ENCODE measurements around the gene PAM.

Gene PAM

DNA sequence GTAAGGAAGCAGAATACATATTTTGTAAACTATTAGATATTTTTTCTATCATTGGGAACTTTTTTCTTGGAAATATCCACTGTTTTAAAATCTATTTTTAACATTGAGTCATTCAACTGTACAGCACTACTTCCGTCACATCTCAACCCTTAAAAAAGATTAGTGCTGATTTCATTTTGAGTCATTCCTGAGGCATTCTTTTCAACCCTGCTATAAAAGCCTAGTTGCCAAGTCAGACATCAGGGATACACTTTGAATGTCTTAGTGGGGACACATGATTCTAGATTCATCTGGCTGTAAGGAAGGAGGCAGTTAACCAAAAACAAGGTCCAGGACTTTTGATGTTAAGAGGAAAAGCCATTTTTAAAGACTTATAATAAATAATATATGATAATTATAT is 203.9 kb downstream of the PAM start:
- peaks cover 8% of the 10 kb centered on the region for H3K36me3 ChIP-seq (ENCODE audit: insufficient read depth, low read length)

DNA sequence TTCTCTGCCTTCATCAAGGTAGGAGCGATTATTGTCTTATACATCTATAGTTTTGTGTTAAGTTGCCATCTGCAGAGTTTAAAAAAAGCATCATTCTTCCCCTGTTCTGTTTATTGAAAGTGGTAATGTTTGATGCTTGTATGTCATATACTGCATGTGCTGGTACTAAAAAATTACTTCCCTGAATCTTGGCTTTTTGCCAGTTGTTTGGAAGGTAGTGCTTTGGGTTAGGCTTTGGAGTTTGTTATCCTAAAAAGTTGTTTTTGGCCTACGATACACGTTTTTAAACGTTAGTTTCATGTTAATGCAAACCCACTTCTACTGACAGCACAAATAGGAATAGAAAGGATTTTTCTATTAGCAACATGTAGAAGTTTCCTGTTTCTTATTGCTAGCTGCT is 206.6 kb downstream of the PAM start:
- peaks cover 8% of the 10 kb centered on the region for H3K36me3 ChIP-seq (ENCODE audit: insufficient read depth, low read length)
- no peak overlapping the region for H3K4me3 ChIP-seq (ENCODE audit: low read depth in 1 of 2, low read length in 2 of 2)
- peaks cover 13% of the 10 kb centered on the region for H3K4me1 ChIP-seq (ENCODE audit: insufficient read depth, low read length)
- no peak overlapping the region for H3K27ac ChIP-seq (ENCODE audit: low read depth, low read length)
- H3K9me3 ChIP-seq (ENCODE audit: low read length) = no peaks in the 10 kb centered on the region
- H3K9ac ChIP-seq (ENCODE audit: low read length) = no peak overlapping the region
- no peaks in the 10 kb centered on the region for H3K27me3 ChIP-seq (ENCODE audit: control insufficient read depth in 1 of 2, insufficient read depth in 2 of 2, low read length in 2 of 2)

More for the DNA sequence above, 203.9 kb downstream of the PAM start:
- Histone ChIP-seq H3K9ac (ENCODE audit: low read length) (no peak overlapping the region), H3K27me3 (ENCODE audit: control insufficient read depth in 1 of 2, insufficient read depth in 2 of 2, low read length in 2 of 2) (no peaks in the 10 kb centered on the region), H3K9me3 (ENCODE audit: low read length) (no peaks in the 10 kb centered on the region), H3K4me1 (ENCODE audit: insufficient read depth, low read length) (peaks cover 13% of the 10 kb centered on the region), H3K4me3 (ENCODE audit: low read depth in 1 of 2, low read length in 2 of 2) (no peak overlapping the region), H3K27ac (ENCODE audit: low read depth, low read length) (no peak overlapping the region)

DNA sequence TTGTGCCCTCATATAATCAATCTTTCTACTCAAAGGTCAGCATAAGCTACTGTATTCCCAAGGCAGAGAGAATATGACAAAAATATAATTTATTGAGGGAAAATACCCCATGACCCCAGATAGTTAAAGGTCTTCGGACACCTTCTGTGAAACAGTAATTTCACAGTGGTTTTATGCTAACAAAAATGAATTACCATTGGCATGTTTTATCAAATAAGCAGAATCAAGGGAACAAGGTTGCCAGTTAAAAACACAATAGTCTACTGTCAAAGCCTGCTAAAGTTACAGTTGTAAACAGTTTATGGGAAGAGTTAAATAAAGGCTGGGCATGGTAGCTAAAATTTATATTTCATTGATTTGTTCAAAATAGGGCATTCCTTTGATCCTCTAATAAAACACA is 210.5 kb downstream of the PAM start:
- Histone ChIP-seq H3K36me3 (ENCODE audit: insufficient read depth, low read length) (peaks cover 14% of the 10 kb centered on the region), H3K4me3 (ENCODE audit: low read depth in 1 of 2, low read length in 2 of 2) (no peak overlapping the region), H3K9me3 (ENCODE audit: low read length) (no peaks in the 10 kb centered on the region), H3K27ac (ENCODE audit: low read depth, low read length) (no peak overlapping the region), H3K9ac (ENCODE audit: low read length) (no peak overlapping the region), H3K27me3 (ENCODE audit: control insufficient read depth in 1 of 2, insufficient read depth in 2 of 2, low read length in 2 of 2) (no peaks in the 10 kb centered on the region), H3K4me1 (ENCODE audit: insufficient read depth, low read length) (no peaks in the 10 kb centered on the region)

DNA sequence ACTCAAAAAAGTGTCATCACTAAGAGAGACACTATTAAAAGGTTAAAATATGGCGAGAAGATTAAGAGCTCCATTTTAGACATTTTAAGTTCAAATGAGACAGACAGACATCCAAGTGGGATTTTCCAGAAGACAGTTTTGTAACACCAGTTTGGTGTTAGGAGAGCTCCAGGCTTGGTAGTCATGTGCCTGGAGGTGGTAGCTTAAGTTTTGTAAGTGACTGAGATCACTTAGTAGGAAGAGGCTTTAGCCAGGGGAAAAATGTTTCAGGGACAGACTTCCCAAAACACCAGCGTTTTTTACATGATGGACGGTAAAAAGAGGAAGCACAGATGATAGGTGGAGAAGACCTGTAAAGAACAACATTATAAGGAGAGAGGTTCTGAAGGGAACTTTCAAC is 214.5 kb downstream of the PAM start:
- Histone ChIP-seq H3K36me3 (ENCODE audit: insufficient read depth, low read length) (peaks cover 14% of the 10 kb centered on the region), H3K4me3 (ENCODE audit: low read depth in 1 of 2, low read length in 2 of 2) (no peak overlapping the region), H3K27ac (ENCODE audit: low read depth, low read length) (no peak overlapping the region), H3K27me3 (ENCODE audit: control insufficient read depth in 1 of 2, insufficient read depth in 2 of 2, low read length in 2 of 2) (no peaks in the 10 kb centered on the region), H3K4me1 (ENCODE audit: insufficient read depth, low read length) (no peaks in the 10 kb centered on the region), H3K9ac (ENCODE audit: low read length) (no peak overlapping the region), H3K9me3 (ENCODE audit: low read length) (no peaks in the 10 kb centered on the region)

- H3K9me3 ChIP-seq (ENCODE audit: low read length) = no peaks in the 10 kb centered on the region
- no peaks in the 10 kb centered on the region for H3K4me1 ChIP-seq (ENCODE audit: insufficient read depth, low read length)
- H3K27ac ChIP-seq (ENCODE audit: low read depth, low read length) = no peak overlapping the region
- H3K27me3 ChIP-seq (ENCODE audit: control insufficient read depth in 1 of 2, insufficient read depth in 2 of 2, low read length in 2 of 2) = no peaks in the 10 kb centered on the region
- no peak overlapping the region for H3K4me3 ChIP-seq (ENCODE audit: low read depth in 1 of 2, low read length in 2 of 2)
- peaks cover 15% of the 10 kb centered on the region for H3K36me3 ChIP-seq (ENCODE audit: insufficient read depth, low read length)
- H3K9ac ChIP-seq (ENCODE audit: low read length) = no peak overlapping the region
Measured at GRCh38 chr5:102971676-102972293, 216.7 kb downstream of the PAM start.

DNA sequence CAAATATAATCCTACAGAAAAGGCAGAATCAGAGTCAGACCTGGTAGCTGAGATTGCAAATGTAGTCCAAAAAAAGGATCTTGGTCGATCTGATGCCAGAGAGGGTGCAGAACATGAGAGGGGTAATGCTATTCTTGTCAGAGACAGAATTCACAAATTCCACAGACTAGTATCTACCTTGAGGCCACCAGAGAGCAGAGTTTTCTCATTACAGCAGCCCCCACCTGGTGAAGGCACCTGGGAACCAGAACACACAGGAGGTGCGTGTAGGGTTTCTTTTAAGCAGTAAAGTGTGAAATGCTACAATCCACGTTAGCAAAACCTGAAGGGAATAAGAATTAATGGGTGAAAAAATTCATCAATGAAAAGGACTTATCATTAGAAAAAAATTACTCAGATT is 219.1 kb downstream of the PAM start:
- Histone ChIP-seq H3K9me3 (ENCODE audit: low read length) (no peaks in the 10 kb centered on the region), H3K4me1 (ENCODE audit: insufficient read depth, low read length) (no peaks in the 10 kb centered on the region), H3K4me3 (ENCODE audit: low read depth in 1 of 2, low read length in 2 of 2) (no peak overlapping the region), H3K9ac (ENCODE audit: low read length) (no peak overlapping the region), H3K36me3 (ENCODE audit: insufficient read depth, low read length) (peaks cover 9% of the 10 kb centered on the region), H3K27me3 (ENCODE audit: control insufficient read depth in 1 of 2, insufficient read depth in 2 of 2, low read length in 2 of 2) (no peaks in the 10 kb centered on the region), H3K27ac (ENCODE audit: low read depth, low read length) (no peak overlapping the region)

DNA sequence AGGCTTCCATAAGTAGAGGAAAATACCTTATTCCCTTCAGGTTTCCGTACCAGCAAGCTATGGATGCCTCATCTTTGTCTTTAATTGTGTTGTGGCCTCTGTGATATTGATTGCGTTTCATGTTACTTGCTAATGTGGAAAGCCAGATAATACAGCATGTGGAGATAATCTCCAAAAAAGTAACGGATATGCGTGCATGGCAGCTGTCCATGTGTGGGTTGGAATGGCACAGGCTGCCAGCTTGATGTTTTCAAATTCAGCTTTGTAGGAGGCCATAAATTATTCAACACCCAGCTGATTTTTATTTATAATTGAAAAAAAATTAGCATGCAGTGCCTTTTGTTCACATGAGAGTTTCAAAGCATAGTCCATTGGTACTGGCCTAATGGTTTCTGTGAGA is 219.9 kb downstream of the PAM start:
- no peaks in the 10 kb centered on the region for H3K4me1 ChIP-seq (ENCODE audit: insufficient read depth, low read length)
- H3K9ac ChIP-seq (ENCODE audit: low read length) = no peak overlapping the region
- H3K36me3 ChIP-seq (ENCODE audit: insufficient read depth, low read length) = peaks cover 9% of the 10 kb centered on the region
- H3K4me3 ChIP-seq (ENCODE audit: low read depth in 1 of 2, low read length in 2 of 2) = no peak overlapping the region
- no peaks in the 10 kb centered on the region for H3K27me3 ChIP-seq (ENCODE audit: control insufficient read depth in 1 of 2, insufficient read depth in 2 of 2, low read length in 2 of 2)
- no peaks in the 10 kb centered on the region for H3K9me3 ChIP-seq (ENCODE audit: low read length)
- no peak overlapping the region for H3K27ac ChIP-seq (ENCODE audit: low read depth, low read length)

DNA sequence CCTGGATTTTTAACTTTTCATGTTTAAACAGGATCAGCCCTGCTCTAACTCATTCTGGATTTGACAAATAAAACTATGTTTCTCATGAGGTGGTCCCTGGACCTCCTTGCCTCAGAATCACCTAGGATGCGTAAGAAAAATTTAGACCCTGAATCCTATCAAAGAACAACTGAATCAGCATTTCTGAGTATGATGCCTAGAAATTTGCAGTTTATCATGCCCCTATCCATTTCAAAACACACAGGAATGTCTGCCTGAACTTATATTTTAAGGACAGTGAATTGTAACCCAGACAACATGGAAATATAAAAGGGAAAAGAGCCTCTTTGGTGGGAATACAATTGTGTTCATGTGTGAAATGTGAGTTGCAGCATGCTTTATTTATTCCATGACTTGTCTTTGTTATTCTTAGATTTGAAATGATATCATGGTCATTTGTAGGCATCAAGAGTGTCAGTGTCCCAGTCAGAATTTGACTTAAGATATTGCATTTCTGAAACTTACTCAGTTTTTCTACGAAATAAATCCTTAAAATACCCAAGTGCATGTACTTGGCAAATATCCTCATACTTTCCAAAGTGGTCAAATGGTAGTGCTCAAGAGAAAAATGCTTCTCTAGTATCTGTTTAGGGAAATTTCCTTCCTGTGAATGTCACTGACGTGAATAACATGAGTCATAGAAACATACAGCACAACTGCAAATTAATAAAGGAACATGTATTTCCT is 220.5 kb downstream of the PAM start:
- H3K27ac ChIP-seq (ENCODE audit: low read depth, low read length) = no peak overlapping the region
- H3K4me1 ChIP-seq (ENCODE audit: insufficient read depth, low read length) = no peaks in the 10 kb centered on the region
- no peak overlapping the region for H3K9ac ChIP-seq (ENCODE audit: low read length)
- H3K9me3 ChIP-seq (ENCODE audit: low read length) = no peaks in the 10 kb centered on the region
- H3K27me3 ChIP-seq (ENCODE audit: control insufficient read depth in 1 of 2, insufficient read depth in 2 of 2, low read length in 2 of 2) = no peaks in the 10 kb centered on the region
- no peak overlapping the region for H3K4me3 ChIP-seq (ENCODE audit: low read depth in 1 of 2, low read length in 2 of 2)
- peaks cover 9% of the 10 kb centered on the region for H3K36me3 ChIP-seq (ENCODE audit: insufficient read depth, low read length)

DNA sequence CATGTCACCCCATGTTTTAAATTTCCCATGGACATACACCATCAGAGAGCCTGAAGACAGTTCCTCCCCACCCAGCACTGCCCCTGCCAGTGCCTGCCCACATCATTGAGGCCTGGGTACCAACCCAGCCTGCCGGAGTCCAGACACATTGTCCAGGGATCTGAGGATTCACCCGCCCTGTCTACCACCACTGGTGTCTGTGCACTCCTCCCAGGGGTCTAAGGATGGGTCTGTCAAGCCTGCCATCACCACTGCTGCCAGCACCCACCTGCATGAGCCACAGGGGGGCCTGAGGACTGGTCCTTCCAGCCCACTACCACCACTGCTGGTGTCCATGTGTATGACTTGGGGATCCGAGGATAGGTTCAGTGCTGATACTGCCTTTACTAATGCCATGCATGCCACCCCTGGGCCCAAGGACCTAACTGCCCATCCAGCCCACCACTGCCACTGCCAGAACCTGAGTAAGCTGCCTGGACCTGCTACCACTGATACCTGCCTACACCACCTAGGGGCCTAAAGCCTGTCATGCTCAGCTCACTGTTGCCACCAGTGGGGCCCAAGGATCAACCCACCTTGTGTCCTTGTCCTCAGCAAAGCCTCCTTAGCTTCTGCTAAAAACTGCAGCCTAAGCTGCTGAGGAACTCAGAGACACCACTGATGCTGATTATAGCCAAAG is 227.0 kb downstream of the PAM start:
- no peaks in the 10 kb centered on the region for H3K9me3 ChIP-seq (ENCODE audit: low read length)
- H3K4me1 ChIP-seq (ENCODE audit: insufficient read depth, low read length) = no peaks in the 10 kb centered on the region
- H3K27ac ChIP-seq (ENCODE audit: low read depth, low read length) = no peak overlapping the region
- no peak overlapping the region for H3K4me3 ChIP-seq (ENCODE audit: low read depth in 1 of 2, low read length in 2 of 2)
- H3K36me3 ChIP-seq (ENCODE audit: insufficient read depth, low read length) = peaks cover 8% of the 10 kb centered on the region
- no peaks in the 10 kb centered on the region for H3K27me3 ChIP-seq (ENCODE audit: control insufficient read depth in 1 of 2, insufficient read depth in 2 of 2, low read length in 2 of 2)
- no peak overlapping the region for H3K9ac ChIP-seq (ENCODE audit: low read length)

GRCh38 chr5:102986074-102986473 is 231.0 kb downstream of the PAM start:
- H3K4me3 ChIP-seq (ENCODE audit: low read depth in 1 of 2, low read length in 2 of 2) = no peak overlapping the region
- no peak overlapping the region for H3K9ac ChIP-seq (ENCODE audit: low read length)
- H3K9me3 ChIP-seq (ENCODE audit: low read length) = no peaks in the 10 kb centered on the region
- H3K27me3 ChIP-seq (ENCODE audit: control insufficient read depth in 1 of 2, insufficient read depth in 2 of 2, low read length in 2 of 2) = no peaks in the 10 kb centered on the region
- no peak overlapping the region for H3K27ac ChIP-seq (ENCODE audit: low read depth, low read length)
- peaks cover 8% of the 10 kb centered on the region for H3K36me3 ChIP-seq (ENCODE audit: insufficient read depth, low read length)
- H3K4me1 ChIP-seq (ENCODE audit: insufficient read depth, low read length) = no peaks in the 10 kb centered on the region

DNA sequence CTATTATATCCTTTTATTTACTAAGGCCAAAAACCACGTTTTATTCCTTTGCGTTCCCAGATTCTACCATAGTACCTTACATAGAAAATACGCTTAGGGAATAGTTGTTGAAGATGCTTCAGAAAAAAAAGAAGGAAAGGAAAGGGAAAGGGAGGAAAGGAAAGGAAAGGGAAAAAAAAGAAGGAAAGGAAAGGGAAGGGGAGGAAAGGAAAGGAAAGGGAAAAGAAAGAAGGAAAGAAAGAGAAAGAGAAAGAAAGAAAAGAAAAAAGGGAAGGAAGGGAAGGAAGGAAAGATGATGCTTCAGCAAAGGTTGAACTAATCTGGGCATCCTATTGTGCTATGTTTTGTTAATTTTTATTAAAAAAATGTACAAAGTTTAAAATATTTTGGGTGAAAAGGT is 233.4 kb downstream of the PAM start:
- no peak overlapping the region for H3K4me3 ChIP-seq (ENCODE audit: low read depth in 1 of 2, low read length in 2 of 2)
- no peaks in the 10 kb centered on the region for H3K27me3 ChIP-seq (ENCODE audit: control insufficient read depth in 1 of 2, insufficient read depth in 2 of 2, low read length in 2 of 2)
- no peaks in the 10 kb centered on the region for H3K4me1 ChIP-seq (ENCODE audit: insufficient read depth, low read length)
- H3K9ac ChIP-seq (ENCODE audit: low read length) = no peak overlapping the region
- no peak overlapping the region for H3K27ac ChIP-seq (ENCODE audit: low read depth, low read length)
- no peaks in the 10 kb centered on the region for H3K36me3 ChIP-seq (ENCODE audit: insufficient read depth, low read length)
- H3K9me3 ChIP-seq (ENCODE audit: low read length) = no peaks in the 10 kb centered on the region
